ENCODE data around the gene DDRGK1.
"Not testable (repeated sequence)": the region's sequence is repeated elsewhere in the genome, so short reads cannot be mapped to it uniquely, and the experiment has no call there.

The DDRGK1 gene

DNA sequence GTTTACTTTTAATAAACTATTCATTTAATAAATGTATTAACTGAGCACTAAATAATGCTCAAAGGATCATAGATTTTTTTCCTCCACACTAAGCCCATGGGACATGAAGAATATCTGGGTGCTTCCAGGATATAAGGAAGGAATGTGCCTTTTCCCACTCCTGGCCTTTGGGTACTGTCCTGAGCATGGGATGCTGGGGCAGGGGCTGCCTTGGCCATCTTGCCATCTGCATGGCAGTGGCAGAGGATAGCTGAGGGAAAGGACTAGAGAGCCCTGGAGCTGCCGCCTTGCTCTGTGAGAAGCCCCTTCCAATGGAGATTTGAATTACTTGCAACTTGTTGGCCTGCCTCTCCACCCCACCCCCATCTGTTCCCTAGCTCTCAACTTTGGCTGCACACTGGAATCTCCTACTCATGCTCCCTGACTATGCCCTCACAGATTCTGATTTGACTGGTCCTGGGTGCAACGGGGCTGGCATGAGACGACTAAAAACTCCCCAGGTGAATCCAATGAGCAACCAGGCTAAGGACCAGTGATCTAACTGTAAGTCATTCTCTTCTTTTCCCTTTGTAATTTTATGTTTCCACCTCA, 15.6 kb downstream of the DDRGK1 start:
- DNase-seq (ENCODE audit: low read depth in 1 of 2, low spot score in 1 of 2), result no peak

- not testable (repeated sequence) for DNase-seq (ENCODE audit: low read depth in 1 of 2, low spot score in 1 of 2)
Measured at GRCh38 chr20:3187861-3188260, 16.6 kb downstream of the DDRGK1 start.

GRCh38 chr20:3183896-3184612, 20.4 kb downstream of the DDRGK1 start:
- no peak for DNase-seq (ENCODE audit: low read depth in 1 of 2, low spot score in 1 of 2)

DNA sequence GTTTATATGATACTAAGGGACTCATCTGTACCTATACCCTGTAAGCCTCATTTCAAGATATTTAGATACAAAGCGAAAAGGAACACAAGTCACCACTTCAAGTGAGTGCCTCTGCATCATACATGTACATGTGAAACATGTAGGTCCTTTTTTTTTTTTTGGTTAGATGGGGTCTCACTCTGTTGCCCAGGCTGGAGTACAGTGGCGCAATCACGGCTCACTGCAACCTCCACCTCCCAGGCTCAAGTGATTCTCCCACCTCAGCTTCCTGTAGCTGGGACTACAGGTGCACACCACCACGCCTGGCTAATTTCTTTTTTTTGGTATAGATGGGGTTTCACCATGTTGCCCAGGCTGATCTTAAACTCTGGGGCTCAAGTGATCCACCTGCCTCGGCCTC, 22.1 kb downstream of the DDRGK1 start:
- DNase-seq (ENCODE audit: low read depth in 1 of 2, low spot score in 1 of 2), result not testable (repeated sequence)

- DNase-seq (ENCODE audit: low read depth in 1 of 2, low spot score in 1 of 2), result no peak
Measured at GRCh38 chr20:3181270-3181669, 23.2 kb downstream of the DDRGK1 start.

DNA sequence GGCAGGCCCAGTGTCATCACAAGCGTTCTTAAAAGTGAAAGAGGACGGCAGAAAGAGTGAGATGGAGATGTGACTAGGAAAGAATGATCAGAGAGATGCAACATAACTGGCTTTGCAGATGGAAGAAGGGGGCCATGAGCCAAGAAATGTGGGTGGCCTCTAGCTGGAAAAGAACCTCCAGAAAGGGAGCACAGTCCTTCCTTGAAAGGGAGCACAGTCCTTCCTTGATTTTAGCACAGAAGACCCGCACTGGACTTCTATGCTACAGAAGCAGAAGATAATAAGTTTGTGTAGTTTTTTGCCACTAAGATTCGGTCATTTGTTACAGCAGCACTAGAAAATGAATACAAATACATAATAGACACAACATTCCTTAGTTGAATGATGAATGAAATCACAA, 24.2 kb downstream of the DDRGK1 start:
- DNase-seq (ENCODE audit: low read depth in 1 of 2, low spot score in 1 of 2), result no peak

GRCh38 chr20:3177746-3178485, 26.6 kb downstream of the DDRGK1 start:
- DNase-seq (ENCODE audit: low read depth in 1 of 2, low spot score in 1 of 2), result no peak

- DNase-seq (ENCODE audit: low read depth in 1 of 2, low spot score in 1 of 2), result no peak
Measured at GRCh38 chr20:3175270-3175669, 29.2 kb downstream of the DDRGK1 start.

DNA sequence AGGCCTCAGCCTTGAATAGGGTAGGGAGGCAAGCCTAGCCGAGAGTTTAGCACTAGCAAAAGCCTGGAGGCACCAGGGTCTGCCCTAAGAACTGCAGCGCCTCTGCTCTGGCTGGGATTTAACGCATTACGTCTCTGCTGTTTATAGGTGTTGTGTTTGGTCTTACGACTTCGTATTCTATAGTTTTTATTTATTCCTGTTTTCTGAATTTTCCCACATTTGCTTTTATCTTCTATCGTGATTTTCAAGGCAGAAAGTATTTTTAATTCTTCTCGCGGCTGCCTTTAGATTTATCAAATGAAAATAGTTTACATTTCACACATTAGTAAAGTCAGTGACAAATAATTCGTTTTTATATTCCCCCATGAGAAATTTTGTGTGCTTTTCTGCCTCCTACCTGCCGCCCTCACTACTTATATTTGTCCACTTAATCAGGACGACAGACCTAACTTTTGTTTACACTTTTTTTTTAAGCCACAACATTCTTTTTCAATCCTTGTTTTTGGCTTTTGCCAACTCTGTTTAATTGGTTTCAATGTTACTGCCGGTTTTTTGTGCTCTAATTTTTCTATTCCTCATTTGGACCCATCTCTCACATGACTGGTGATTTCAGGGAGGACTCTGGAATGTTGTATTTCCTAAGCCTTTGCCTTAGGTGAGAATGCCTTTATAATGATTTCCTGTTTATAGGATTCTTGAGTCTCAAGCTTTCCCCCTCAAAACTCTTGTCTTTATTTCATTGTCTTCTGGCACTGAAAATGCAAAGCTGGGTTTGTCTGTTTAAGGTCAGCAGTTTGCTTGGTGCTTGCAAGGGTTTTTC, 29.8 kb downstream of the DDRGK1 start:
- DNase-seq (ENCODE audit: low read depth in 1 of 2, low spot score in 1 of 2), result no peak

- peak; percentile 79 to 81 for DNase-seq (ENCODE audit: low read depth in 1 of 2, low spot score in 1 of 2)
Measured at GRCh38 chr20:3173610-3174441, 30.7 kb downstream of the DDRGK1 start.

- peak; percentile 49 to 52 for DNase-seq (ENCODE audit: low read depth in 1 of 2, low spot score in 1 of 2)
Measured at GRCh38 chr20:3172933-3173609, 31.4 kb downstream of the DDRGK1 start, which contains the start of gene LZTS3. Gene LZTS3, minus strand, starts transcription at chr20:3173549. Its CDS starts 6,386 bp downstream, at chr20:3167163.

- no peak for DNase-seq (ENCODE audit: low read depth in 1 of 2, low spot score in 1 of 2)
Measured at GRCh38 chr20:3172126-3172932, 32.2 kb downstream of the DDRGK1 start.

DNA sequence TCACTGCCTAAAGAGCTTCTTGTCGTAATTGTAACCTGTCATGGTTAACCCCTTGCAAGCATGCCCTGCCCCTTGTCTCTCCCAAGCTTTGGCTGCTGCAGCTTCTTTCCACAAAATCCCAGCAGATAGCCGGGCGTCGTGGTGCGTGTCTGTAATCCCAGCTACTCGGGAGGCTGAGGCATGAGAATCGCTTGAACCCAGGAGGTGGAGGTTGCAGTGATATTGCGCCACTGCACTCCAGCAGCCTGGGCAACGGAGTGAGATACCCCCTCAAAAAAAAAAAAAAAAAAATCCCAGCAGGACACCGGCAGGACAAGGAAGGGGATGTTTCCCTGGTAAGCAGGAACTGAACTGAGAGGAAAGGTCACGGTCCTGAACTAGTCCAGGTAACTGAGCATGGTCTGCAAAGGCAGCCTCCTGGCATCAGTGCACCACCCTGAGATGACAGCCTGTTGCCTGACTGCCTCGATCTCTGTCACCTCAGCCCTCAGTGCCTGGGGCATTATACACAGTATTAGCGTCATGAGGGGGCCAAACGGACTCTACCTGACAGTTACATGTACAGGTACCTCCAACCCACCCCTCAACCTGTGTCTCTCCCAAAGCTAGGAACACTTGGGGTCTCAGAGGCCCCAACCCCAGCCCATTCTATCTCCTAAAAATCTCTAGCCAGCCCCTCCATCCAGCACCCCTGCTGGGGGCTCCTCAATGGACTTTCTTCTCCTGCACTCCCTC, 32.9 kb downstream of the DDRGK1 start:
- no peak for DNase-seq (ENCODE audit: low read depth in 1 of 2, low spot score in 1 of 2)

GRCh38 chr20:3168829-3169590, 35.5 kb downstream of the DDRGK1 start:
- DNase-seq (ENCODE audit: low read depth in 1 of 2, low spot score in 1 of 2), result no peak

GRCh38 chr20:3168079-3168828, 36.2 kb downstream of the DDRGK1 start:
- no peak for DNase-seq (ENCODE audit: low read depth in 1 of 2, low spot score in 1 of 2)

DNA sequence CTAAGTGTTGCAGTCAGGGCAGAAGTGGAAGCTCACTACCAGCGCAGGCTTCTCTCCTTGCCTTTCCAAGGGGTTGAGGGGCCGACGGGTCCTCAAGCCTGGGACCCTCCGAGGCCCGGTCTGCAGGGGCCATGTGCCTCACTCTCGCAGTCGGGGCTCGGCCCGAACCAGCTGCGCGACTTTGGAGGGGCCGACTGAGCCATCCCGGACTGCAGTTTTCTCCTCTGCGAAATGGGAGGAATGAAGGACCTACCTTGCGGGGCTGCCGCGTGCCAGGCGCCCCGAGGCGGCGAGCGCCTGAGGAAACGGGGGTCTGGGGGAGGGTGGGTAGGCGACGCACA, 36.8 kb downstream of the DDRGK1 start:
- no peak for DNase-seq (ENCODE audit: low read depth in 1 of 2, low spot score in 1 of 2)

GRCh38 chr20:3166913-3167342, 37.6 kb downstream of the DDRGK1 start:
- no peak for DNase-seq (ENCODE audit: low read depth in 1 of 2, low spot score in 1 of 2)
